GM23338 (cell line): ENCODE data around the gene ECHDC1. TPM values are rescaled to one million over a fixed set of nuclear protein-coding genes. Genes with fewer than 3 reads are reported as not detected.

Experiments
- ATAC-seq: fragments of 200-7000 bp; cut with Tn5 transposase; 3 replicates; pipeline ENCODE4 v1.9.1; 2020
- DNase-seq: peaks from one replicate; pipeline ENCODE4 v3.0.0-alpha.2; 2015; ENCODE audit warnings: low spot score
- H2AFZ ChIP-seq: fragments of 200-600 bp; sonication (generic); 2 replicates; pipeline ENCODE4 v1.8.0; 2016; ENCODE audit warnings: antibody characterized with exemption, mild to moderate bottlenecking, moderate library complexity
- H3F3A ChIP-seq: fragments of 200-600 bp; sonication (generic); replicated peaks from 2 replicates; pipeline ENCODE4 v1.8.0; 2017; ENCODE audit warnings: antibody characterized with exemption, mixed run types, low read depth
- H3K27ac ChIP-seq: fragments of 200-600 bp; sonication (generic); 2 replicates; pipeline ENCODE4 v1.6.1; 2016; ENCODE audit warnings: low read depth
- H3K27me3 ChIP-seq: fragments of 200-600 bp; sonication (generic); 2 replicates; pipeline ENCODE4 v1.8.0; 2016; ENCODE audit warnings: mild to moderate bottlenecking, mixed run types, moderate library complexity; ENCODE audit not compliant: insufficient read depth
- H3K36me3 ChIP-seq: fragments of 200-600 bp; sonication (generic); 2 replicates; pipeline ENCODE4 v1.8.0; 2016; ENCODE audit warnings: mild to moderate bottlenecking; ENCODE audit not compliant: insufficient read depth
- H3K4me1 ChIP-seq: fragments of 200-600 bp; sonication (generic); 2 replicates; pipeline ENCODE4 v1.8.0; 2016; ENCODE audit warnings: mild to moderate bottlenecking, moderate library complexity; ENCODE audit not compliant: insufficient read depth
- H3K4me2 ChIP-seq: fragments of 200-600 bp; sonication (generic); 2 replicates; pipeline ENCODE4 v1.7.1; 2017; ENCODE audit warnings: mixed run types
- H3K4me3 ChIP-seq: fragments of 200-600 bp; sonication (generic); 2 replicates; pipeline ENCODE4 v1.6.1; 2016; ENCODE audit warnings: mixed run types
- H3K79me2 ChIP-seq: fragments of 200-600 bp; sonication (generic); replicated peaks from 2 replicates; pipeline ENCODE4 v1.8.0; 2017; ENCODE audit warnings: mild to moderate bottlenecking; ENCODE audit not compliant: insufficient read depth
- H3K9me2 ChIP-seq: fragments of 200-600 bp; sonication (generic); 2 replicates; pipeline ENCODE4 v1.8.0; 2017; ENCODE audit not compliant: insufficient read depth
- H4K20me1 ChIP-seq: fragments of 200-600 bp; sonication (generic); replicated peaks from 2 replicates; pipeline ENCODE4 v1.8.0; 2017; ENCODE audit warnings: mild to moderate bottlenecking; ENCODE audit not compliant: insufficient read depth
- H3K27ac Mint-ChIP-seq: 2 replicates; pipeline ENCODE4 v1.8.0; 2020; ENCODE audit warnings: inconsistent platforms, mild to moderate bottlenecking, moderate library complexity, mixed read lengths
- H3K27me3 Mint-ChIP-seq: 3 replicates; pipeline ENCODE4 v1.8.0; 2022; ENCODE audit warnings: low read depth, mild to moderate bottlenecking, moderate library complexity, mixed read lengths, inconsistent platforms; ENCODE audit not compliant: insufficient read depth, poor library complexity
- H3K36me3 Mint-ChIP-seq: 3 replicates; pipeline ENCODE4 v1.8.0; 2021; ENCODE audit warnings: low read depth, mild to moderate bottlenecking, inconsistent platforms, moderate library complexity, mixed read lengths
- H3K4me1 Mint-ChIP-seq: 3 replicates; pipeline ENCODE4 v1.8.0; 2020; ENCODE audit warnings: mild to moderate bottlenecking, inconsistent platforms, mixed read lengths
- H3K4me3 Mint-ChIP-seq: 3 replicates; pipeline ENCODE4 v1.8.0; 2021; ENCODE audit warnings: moderate library complexity, mild to moderate bottlenecking, inconsistent platforms, mixed read lengths
- H3K9me3 Mint-ChIP-seq: 3 replicates; pipeline ENCODE4 v1.8.0; 2020; ENCODE audit warnings: moderate library complexity, mild to moderate bottlenecking, inconsistent platforms, mixed read lengths
- ETS1 ChIP-seq: IDR thresholded peaks from 2 replicates; pipeline ENCODE4 v1.6.1; 2016; ENCODE audit warnings: antibody characterized with exemption
- EZH2 ChIP-seq: fragments of 200-600 bp; sonication (generic); IDR thresholded peaks from one replicate; pipeline ENCODE4 v1.8.0; 2017; ENCODE audit warnings: antibody characterized with exemption, mild to moderate bottlenecking, low read depth; ENCODE audit not compliant: unreplicated experiment
- EZH2phosphoT487 ChIP-seq: fragments of 200-600 bp; sonication (generic); IDR thresholded peaks from one replicate; pipeline ENCODE4 v1.8.1; 2018; ENCODE audit warnings: antibody characterized with exemption; ENCODE audit not compliant: unreplicated experiment
- JUNB ChIP-seq: IDR thresholded peaks from one replicate; pipeline ENCODE4 v1.6.1; 2016; ENCODE audit warnings: antibody characterized with exemption; ENCODE audit not compliant: unreplicated experiment
- NANOG ChIP-seq: IDR thresholded peaks from 2 replicates; pipeline ENCODE4 v1.6.1; 2016; ENCODE audit warnings: antibody characterized with exemption, borderline replicate concordance
- POLR2AphosphoS5 ChIP-seq: IDR thresholded peaks from 2 replicates; pipeline ENCODE4 v1.6.1; 2016; ENCODE audit warnings: antibody characterized with exemption, low read depth
- REST ChIP-seq: IDR thresholded peaks from one replicate; pipeline ENCODE4 v1.6.1; 2018; ENCODE audit warnings: antibody characterized with exemption; ENCODE audit not compliant: unreplicated experiment
- STAT1 ChIP-seq: IDR thresholded peaks from one replicate; pipeline ENCODE4 v1.6.1; 2016; ENCODE audit warnings: antibody characterized with exemption; ENCODE audit not compliant: unreplicated experiment
- ZNF114 ChIP-seq: fragments of 250-450 bp; sonication (Bioruptor Pico); IDR thresholded peaks from 2 replicates; pipeline ENCODE4 v1.5.0; 2020; ENCODE audit warnings: mild to moderate bottlenecking, moderate library complexity
- ZNF331 ChIP-seq: fragments of 250-450 bp; sonication (Bioruptor Pico); IDR thresholded peaks from 2 replicates; pipeline ENCODE4 v1.5.0; 2020; ENCODE audit warnings: low read depth, mild to moderate bottlenecking, moderate library complexity
- ZNF462 ChIP-seq: fragments of 250-450 bp; sonication (Bioruptor Pico); IDR thresholded peaks from 2 replicates; pipeline ENCODE4 v1.5.0; 2020; ENCODE audit warnings: mild to moderate bottlenecking, moderate library complexity
- polyA plus RNA-seq: library from polyadenylated mRNA; unstranded; fragments of >200 nt; fragmentation: Nextera tagmentation; extraction: Ambion mirVana; gene quantifications from 2 replicates; pipeline ENCODE4 v1.2.1, GENCODE V29; 2016
- total RNA-seq: library from RNA; depleted of rRNA; stranded (reverse); fragments of >200 nt; shearing (Covaris generic); gene quantifications from 2 replicates; pipeline ENCODE4 v1.2.3, GENCODE V29; 2014

Gene ECHDC1
- total and polyA plus RNA-seq, 2 experiments from 2014 or later: 65.8 to 98.4 TPM

DNA sequence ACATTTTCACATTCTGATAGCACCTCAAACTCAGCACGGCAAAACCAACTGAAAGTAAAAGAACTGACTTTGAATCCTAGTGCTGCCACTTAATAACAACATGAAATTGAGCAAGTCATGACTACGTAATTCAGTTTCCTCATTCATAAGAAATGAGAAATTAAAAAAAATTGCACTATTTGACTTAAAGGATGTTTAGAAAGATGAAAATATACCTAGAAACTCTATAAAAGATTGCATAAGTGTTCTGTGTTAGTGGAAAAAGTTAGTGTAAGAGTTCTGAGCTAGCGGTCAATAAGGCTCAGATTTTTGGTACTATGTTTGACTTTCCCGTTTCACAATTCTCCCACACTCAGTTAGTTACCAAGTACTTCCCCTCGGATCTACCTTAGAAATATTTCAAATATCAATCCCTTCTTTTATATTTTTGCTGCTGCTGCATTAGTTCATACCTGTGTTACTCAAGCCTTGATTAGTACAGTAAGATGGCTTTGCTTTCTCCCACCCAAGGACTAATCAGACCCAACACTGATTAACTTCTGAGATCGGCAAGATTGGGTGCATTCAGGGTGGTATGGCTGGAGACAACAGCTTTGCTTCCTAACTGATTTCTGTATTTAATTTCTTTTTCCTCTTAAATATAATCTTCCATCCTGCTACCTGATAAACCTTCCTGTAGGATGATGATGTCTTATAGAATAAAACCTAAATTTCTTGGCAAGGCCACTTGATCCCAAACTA lies 25.9 kb downstream of the ECHDC1 start:
- H2AFZ ChIP-seq: no peak overlapping the region
- no peak for TF ChIP-seq JUNB
- no peak for TF ChIP-seq ETS1
- no peak for TF ChIP-seq REST
- TF ChIP-seq NANOG: no peak
- TF ChIP-seq STAT1: no peak
- no peak for TF ChIP-seq ZNF331
- TF ChIP-seq POLR2AphosphoS5: no peak
- no peak for TF ChIP-seq EZH2phosphoT487
- no peak for TF ChIP-seq EZH2
- H3K9me3 Mint-ChIP-seq: no peaks in the 10 kb centered on the region
- no peak for ATAC-seq
- H3K27ac ChIP-seq: no peak overlapping the region
- H3K4me3 ChIP-seq: no peak overlapping the region
- no peaks in the 10 kb centered on the region; the same call in 1 of the 2 replicates for H3K79me2 ChIP-seq
- H3K27me3 ChIP-seq: no peaks in the 10 kb centered on the region
- no peaks in the 10 kb centered on the region for H3F3A ChIP-seq
- no peak for DNase-seq
- no peaks in the 10 kb centered on the region for H3K4me1 Mint-ChIP-seq
- H3K36me3 ChIP-seq: peaks cover 16% of the 10 kb centered on the region; the same call in 1 of the 2 replicates
- 0 out of 2 replicates have a peak, but pooled peaks cover 3% of the 10 kb centered on the region for H4K20me1 ChIP-seq
- H3K27ac Mint-ChIP-seq: no peak overlapping the region
- H3K9me2 ChIP-seq: no peaks in the 10 kb centered on the region
- no peak overlapping the region for H3K4me3 Mint-ChIP-seq
- H3K27me3 Mint-ChIP-seq: no peaks in the 10 kb centered on the region
- peaks cover 9% of the 10 kb centered on the region; the same call in 2 of the 3 replicates for H3K36me3 Mint-ChIP-seq
- no peaks in the 10 kb centered on the region for H3K4me1 ChIP-seq
- H3K4me2 ChIP-seq: no peak overlapping the region

DNA sequence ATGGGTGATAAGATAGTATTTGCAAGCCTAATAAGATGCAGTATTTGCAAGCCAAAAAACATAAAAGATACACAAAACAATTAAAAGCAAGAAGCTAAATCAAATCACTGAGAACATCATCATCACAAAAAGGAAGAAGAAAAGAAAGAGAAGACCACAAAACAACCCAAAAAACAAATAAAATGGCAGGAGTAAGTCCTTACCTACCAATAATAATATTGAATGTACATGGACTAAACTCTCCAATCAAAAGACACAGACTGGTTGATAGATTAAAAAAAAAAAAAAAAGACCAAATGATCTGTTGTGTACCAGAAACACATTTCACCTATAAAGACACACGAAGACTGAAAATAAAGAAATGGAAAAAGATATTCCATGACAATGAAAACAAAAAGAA lies 37.7 kb downstream of the ECHDC1 start:
- Histone ChIP-seq H3K27me3 (no peaks in the 10 kb centered on the region), H3K9me2 (no peaks in the 10 kb centered on the region), H3K36me3 (peaks cover 3% of the 10 kb centered on the region; the same call in 1 of the 2 replicates), H3K4me3 (no peak overlapping the region), H3K27ac (no peak overlapping the region), H3F3A (no peaks in the 10 kb centered on the region), H4K20me1 (no peaks in the 10 kb centered on the region), H2AFZ (no peak overlapping the region), H3K4me2 (no peak overlapping the region), H3K4me1 (no peaks in the 10 kb centered on the region; the same call in 1 of the 2 replicates), H3K79me2 (peaks cover 64% of the 10 kb centered on the region)
- Mint-ChIP-seq H3K4me1 (peaks cover 7% of the 10 kb centered on the region; the same call in 2 of the 3 replicates), H3K27ac (no peak overlapping the region), H3K4me3 (no peak overlapping the region), H3K27me3 (no peaks in the 10 kb centered on the region), H3K9me3 (peaks cover 8% of the 10 kb centered on the region; the same call in 1 of the 3 replicates), H3K36me3 (peaks cover 24% of the 10 kb centered on the region)
- DNase-seq (no peak), ATAC-seq (no peak)
- no peak for TF ChIP-seq ZNF114 (CRISPR knock-in tag)
- no peak for TF ChIP-seq ZNF331
- TF ChIP-seq ZNF462 (CRISPR knock-in tag): no peak
- no peak for TF ChIP-seq EZH2phosphoT487
